Measurements from ENCODE around the gene DTNBP1.
A peak's percentile ranks its signal among the peaks of the same experiment; 100 is the strongest.

DTNBP1 gene

DNA sequence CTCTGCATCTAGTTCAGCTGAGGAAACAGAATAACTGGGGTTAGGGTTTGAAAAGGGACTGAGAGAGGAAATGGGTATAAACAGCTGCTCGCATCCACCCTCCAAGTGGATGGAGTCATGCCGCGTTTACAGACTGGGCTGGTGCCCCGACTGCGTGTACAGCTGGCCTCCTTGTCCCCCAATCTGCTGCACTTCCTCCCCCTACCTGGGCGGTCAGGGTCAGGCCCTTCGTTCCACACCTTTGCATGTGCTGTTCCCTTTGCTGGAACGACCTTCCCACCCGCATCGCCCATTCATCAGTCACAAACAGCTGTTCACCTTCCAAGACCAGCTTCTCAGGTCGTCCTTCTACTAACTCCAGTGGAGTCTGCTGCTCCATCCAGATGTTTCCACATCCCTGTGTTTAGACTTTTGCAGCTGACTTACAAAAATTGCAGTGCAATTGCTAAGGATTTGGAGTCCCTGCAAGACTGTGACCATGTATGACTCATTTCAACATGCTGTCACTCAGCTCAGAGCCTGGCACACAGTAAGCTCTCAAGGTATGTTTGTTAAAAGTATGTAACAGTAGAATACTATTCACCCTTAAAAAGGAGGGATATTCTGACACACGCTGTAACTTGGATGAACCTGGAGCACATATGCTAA lies 129.3 kb downstream of the DTNBP1 start:
- DNase-seq (ENCODE audit: low read depth): no peak

DNA sequence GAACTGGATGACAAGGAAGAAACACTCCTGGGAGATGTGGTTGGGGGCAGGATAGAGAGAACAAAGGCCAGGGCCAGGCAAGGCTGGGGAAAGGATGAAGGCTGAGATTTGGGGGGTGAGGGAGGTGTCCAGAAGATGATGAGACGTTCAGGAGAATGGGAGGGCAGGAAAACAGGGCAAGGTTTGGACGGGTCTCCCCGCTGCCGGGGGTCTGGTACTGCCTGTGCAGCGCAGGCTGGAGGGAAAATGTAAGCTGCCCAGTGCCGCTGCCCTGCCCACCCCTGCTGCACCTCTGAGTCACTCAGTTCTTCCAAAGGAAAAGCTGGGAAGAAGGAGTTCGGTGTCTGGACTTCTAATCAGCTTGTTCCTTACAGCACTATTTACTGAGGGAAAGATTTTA lies 130.9 kb downstream of the DTNBP1 start:
- no peak for DNase-seq (ENCODE audit: low read depth)

DNA sequence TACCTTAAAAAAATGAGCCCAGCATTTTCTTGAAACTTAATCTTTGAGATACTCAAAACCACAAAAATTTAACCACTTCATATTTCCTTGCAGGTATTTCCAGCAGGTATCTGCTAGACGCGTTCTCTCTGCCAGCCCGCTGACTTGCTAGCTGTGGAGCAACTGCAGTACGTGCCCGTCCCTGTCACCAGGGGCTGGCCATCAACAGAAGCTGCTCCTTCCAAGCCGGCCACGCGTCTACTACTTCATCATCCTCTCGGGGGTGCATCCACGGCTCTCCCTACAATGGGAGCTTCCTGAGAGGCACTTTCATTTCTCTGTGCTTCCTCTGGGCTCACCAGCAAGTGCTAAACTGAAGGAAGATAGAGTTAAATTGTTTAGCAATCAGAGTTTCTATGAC lies 132.4 kb downstream of the DTNBP1 start:
- no peak for DNase-seq (ENCODE audit: low read depth)

DNA sequence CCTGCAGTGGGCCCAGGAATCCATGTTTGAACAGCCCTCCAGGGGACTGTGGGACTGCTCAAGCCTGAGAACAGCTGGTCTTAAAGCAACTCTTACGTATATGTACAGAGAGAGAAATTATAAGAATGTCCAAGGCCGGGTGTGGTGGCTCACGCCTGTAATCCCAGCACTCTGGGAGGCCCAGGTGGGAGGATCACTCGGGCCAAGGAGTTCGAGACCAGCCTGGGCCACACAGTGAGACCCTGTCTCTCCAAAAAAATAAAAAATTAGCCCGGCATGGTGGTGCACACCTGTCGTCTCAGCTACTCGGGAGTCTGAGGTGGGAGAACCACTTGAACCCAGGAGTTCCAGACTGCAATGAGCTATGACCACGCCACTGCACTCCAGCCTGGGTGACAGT lies 134.0 kb downstream of the DTNBP1 start:
- DNase-seq (ENCODE audit: low read depth): no peak

DNA sequence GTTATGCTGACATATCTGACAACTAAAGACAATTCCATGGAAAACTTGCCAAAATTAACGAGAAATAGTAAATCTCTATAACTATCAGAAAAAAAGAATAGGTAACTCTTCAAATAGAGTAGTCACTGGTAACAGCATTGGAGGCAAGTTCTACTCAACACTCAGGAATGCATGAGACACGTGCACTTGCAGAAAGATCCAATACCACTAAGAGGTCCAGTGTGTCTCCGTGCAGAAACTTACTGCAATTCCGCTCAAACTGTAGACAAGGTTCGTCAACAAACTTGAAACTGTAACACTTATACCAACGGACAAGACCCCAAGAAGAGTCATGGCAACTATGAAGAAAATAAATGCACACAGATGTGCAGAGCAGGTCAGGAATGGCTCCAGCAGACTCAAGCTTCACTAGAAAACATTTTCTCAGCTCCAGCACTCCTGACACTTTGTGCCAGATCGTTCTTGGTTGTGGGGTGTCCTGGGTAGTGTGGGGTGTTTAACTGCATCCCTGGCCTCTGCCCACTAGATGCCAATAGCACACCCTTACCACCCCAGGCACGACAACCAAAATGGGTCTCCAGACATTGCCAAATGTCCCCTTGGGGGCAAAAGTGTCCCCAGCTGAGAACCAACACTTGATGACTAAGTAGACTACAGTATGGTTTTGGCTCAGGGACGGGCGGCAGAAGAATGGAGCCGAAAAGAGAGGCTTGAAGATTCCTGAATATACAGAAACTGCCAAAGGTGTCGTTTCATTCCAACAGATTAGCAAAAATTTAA lies 134.8 kb downstream of the DTNBP1 start:
- DNase-seq (ENCODE audit: low read depth): peak; percentile 20

DNA sequence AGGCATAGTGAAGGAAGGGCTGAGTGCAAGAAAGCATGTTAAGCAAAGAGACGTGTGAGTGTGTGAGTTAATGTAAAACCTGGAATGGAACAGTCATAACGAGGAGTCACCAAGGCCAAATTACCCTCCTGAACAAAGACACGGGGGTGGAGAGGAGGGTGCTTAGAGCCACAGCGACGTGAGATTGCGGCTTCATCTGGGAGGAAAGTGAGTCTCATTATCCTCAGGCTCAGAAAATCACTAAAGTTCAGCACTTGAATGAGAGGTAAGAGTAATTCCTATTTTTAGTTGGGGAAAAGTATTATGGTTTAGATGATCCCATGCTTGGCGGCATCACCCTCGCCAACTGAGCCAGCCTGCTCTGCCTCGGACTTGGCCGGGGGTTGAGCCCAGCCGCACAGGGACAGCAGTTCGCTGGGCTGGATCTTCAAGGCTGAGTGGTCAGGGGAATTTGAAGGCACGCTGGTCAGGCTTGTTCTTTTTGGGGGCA lies 136.6 kb downstream of the DTNBP1 start:
- no peak for DNase-seq (ENCODE audit: low read depth)

DNA sequence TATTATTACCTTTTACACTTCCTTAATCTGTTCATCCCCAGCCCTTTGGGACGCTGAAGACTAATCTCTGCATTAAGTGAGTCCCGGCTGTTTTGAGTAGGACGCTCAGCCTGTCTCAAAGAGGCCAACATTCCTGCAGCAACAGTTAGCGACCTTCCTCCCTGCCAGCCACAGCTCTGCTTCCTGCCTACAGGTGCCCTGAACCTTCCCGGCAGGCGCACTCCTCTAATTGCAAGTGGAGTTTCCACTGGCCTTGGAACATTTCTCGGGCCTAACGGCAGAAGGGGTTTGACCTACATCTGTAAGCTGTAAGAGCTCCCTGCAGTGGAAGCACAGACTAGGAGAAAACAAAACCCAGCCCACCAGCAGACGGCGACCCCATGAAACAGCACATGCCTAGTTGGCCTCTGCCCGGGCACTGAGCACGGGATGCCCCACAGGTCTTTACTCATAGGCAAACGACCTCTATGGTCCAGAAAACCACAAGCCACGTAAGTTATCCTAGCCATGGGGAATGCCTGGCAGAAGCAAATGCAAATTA lies 137.9 kb downstream of the DTNBP1 start:
- no peak for DNase-seq (ENCODE audit: low read depth)

DNA sequence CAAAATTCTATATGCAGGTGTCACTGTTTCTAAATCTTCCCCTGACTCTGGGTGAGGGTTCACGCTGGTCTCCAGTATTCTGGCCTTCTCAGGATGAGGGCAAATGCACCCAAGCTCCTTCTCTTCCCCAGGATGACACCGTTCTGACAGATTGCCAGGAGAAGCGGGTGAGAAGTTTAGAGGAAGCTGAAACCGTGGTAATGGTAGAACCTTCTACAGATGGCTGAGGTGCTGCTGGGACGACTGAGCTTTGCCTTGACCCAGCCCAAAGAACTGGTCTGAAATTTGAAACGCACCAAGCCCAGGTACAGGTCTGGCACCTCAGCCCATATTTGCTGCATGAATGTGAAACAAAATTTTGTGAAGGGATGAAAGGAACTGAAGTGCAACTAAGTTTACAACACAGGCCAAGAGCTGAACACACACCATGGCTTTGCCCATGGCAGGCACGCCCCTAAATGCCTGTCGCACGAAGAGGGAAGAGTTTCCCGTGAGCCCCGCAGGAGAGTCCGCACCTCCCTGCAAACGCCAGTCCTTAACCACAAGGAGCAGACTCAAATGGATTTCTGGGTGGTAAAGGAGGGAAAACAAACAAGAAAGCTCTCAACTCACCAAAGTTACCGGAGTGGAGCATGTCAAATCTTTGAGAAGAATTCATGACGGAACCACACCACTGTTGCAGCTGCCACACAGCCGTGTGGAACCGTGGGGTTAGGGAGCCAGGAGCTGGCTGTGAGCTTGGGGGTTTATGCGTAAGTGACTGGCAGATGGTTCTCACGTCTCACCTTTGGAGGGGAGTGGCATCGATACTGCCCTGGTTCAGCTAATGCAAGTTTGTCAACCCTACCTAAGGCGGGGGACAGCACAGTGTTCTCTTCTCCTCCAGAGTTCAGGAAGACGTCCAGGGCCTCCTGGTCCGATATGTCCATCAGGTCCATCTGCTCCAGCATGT lies 138.9 kb downstream of the DTNBP1 start:
- no peak for DNase-seq (ENCODE audit: low read depth)

DNA sequence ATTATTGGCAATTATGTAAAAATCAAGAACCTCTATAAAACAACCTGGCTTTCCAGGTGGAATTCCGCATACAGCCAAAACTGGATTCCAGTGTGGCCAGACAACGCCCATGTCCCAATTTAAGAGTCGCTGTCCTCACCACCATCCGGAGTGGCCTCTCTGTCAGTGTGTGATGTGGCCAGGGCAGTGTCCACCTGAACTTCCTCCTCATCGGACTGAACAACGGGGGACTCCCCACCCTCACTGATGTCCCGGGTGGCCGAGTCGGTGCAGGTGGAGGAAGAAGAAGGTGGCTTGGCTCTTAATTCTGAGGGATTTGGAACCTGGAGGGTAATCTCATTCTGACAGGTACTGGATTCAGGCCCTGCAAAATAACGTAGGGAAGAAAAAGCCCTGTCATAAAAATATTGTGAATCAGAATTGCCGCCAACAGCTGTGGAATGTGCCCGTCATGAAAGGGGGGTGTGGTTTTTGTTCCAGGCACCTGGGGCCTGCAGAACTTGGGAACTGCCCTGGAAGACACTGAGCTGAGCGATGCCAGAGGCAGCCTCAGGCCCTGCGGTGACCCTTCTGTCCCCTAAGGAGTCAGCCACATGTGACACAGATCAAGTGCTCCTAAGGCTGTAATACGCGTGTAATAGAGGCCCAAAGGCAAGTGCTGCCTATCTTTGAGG lies 139.8 kb downstream of the DTNBP1 start:
- DNase-seq (ENCODE audit: low read depth): no peak

DNA sequence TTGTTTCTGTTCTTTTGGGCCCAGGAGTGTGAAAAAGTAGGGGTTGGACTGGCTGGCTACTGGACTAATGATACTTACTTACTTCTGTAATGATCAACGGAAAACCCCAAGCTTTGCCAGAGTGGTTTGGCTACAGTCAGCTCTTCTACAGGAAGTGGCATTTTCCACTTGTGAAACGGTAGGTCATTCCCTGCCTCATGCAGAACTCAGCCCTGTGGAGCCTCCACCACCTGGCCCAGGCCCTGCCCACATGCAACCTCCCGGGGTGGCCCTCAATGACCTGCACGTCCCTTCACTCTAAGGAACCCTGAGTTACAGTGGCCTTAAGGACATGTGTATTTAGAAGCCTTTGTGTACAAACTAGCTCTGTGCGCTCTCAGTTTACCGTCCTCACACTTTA lies 140.4 kb downstream of the DTNBP1 start:
- DNase-seq (ENCODE audit: low read depth): no peak

DNA sequence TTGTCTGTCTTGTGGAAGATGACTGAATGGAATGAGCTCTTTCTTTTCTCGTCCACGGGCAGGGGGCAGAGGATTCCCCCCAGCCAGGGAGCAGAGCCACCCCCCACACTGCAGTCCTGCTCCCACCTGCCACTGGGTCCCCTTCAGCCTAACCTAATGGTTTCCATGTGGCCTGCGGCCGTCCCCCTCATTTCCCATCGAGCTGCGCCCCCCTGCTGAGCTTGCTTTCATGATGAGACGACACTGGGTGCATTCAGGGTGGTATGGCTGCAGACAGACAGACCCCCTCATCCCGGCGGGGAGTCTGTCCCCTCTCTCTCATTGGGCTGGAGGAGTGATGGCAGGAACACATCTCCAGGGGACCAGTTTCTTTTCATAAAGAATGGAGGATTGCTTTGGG lies 140.8 kb downstream of the DTNBP1 start:
- no peak for DNase-seq (ENCODE audit: low read depth)

DNA sequence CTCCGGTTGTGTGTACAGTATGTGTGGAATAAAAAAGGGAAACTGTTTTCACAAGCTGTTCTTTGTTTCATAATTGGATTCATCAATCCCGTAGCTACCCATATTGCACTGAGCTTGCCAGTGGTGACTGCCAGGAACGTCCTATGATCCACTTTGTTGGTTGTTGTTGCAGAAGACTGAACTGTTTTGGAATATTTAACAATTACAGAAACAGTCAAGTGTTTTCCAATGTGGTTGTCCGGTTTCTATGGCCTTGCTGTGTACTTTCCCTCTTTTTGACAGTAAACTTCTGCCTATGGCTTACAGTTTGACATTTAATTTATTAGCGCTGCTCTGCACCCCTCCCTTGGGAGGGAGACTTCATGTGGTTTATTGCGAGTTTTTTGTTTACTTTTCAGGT lies 141.2 kb downstream of the DTNBP1 start:
- no peak for DNase-seq (ENCODE audit: low read depth)

DNA sequence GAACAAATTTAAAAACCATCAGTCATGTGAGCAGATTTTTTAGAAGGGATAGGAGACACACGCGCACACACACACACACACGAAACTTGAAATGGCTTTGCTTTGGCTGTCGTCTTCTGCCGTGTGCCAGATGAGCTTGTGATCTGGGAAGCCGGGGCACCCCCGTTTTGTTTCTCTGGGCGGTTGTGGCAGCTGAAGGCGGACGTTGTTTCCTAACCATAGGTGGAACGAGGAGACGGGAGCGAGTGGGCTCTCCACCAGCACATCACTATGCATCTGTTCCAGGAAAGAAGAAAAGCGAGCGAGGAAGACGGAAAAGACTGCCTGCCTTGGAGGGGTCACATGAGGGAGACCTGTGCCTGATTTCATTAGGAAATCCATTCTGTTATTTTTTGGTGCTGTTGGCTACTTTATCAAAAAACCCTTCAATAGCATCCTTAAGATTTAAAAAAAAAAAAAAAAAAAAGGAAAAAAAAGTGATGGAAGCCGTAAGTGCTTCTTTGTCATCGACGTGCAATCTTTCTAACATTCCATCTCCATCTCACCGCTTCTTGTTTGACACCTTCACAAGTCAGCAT lies 142.1 kb downstream of the DTNBP1 start:
- no peak for DNase-seq (ENCODE audit: low read depth)

DNA sequence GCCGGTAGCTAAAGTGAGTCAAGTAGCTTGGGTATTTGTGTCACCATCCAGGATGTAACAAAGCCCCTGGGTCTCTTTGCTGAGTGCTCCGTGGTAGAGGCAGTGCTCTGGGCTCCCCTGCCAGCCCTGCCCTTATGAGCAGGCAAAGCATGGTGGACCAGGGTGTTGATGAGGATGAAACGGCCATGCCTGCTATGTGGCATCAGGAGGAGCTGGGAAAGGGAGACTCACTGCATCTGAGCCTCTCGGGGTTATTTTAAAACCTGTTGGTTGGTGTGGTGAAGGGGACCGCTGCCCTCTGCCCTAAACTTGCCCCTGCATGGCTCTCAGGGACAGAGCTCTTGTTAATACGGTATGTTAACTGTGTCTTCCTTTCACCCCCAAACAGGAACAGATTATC lies 143.1 kb downstream of the DTNBP1 start:
- no peak for DNase-seq (ENCODE audit: low read depth)

DNA sequence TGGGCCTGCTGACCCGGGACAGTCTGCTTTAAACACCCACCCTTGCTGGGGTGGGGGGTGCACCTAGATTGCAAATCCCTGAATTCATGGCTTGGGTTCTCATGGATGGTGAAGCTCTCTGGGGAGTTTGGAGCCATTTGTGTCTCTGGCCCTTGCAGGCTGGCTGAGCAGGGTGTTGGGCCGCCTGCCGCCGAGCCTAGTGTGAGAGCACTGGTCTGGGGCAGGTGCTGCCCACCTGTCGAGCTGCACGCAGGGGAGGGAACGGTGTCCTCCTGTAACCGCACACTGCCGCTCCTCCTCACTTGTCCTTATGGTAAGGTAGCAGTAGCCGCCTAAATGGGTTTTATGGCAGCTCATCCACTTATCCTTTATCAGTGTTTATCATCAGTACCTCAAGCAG lies 143.9 kb downstream of the DTNBP1 start:
- DNase-seq (ENCODE audit: low read depth): no peak

DNA sequence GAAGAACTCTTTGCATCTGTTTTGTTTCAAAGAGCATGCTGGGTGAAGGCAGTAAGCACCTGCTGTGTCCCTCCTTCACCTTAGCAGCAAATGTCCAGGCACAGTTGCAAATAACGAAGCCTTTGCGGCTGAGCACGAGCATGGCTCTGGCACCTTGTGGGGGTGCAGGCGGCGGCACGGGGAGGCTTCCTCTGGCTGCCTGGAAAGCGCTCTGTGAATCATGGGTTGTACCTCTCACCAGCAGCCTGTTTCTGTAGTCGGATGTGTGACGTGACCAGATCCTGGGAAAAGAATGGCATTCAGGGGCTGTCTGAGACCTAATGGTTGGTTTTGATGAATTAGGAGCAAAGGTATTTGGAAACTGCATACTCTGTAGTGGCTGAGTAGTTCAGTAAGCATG lies 144.8 kb downstream of the DTNBP1 start:
- peak; percentile 21 for DNase-seq (ENCODE audit: low read depth)

DNA sequence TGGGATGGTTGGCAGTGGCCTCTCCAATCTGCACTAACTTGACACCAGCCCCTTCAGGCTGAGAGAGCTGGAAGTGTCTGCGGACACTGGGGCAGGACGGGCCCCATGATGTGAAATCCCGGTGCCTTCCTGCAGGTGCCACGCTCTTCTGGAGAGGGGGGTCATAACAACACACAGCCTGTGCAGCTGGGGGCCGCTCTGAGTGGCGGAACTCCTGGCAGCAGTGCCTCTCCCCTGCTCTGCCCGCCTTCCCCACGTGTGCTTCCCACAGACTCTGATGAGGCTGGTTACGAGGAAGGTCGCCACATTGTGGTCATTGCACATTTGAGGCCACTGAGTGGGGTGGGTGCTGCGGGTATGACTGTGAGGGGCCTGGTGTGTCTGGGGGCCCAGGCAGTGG lies 145.2 kb downstream of the DTNBP1 start:
- DNase-seq (ENCODE audit: low read depth): no peak

DNA sequence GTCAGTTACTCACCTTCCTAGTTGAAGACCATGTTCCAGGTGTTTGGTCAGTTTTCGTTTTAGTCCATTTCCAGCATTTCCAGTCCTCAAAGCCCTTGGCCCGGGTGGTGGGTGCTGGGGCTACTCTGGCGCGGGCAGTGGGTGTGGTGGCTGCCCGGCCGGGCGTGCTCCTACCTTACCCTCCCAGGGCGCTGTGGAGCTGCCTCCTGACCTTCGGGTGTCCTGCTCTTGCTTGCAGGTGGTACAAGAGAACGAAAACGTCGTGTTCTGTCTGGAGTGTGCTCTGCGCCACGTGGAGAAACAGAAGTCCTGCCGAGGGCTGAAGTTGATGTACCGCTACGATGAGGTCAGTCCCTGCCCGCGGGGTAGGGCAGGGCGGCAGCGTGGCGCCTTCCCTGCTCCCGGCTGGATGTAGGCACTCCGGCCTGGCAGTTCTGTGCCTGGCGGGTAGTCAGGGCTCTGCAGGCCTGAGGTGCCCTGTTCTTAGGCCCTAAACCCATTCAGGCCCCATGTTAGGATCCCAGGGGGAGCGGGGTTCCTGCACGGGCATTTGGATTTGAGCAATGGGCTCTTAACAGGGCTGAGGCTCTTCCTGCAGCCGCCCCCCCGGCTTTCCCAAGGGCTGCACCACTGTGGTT lies 145.8 kb downstream of the DTNBP1 start:
- no peak for DNase-seq (ENCODE audit: low read depth)

DNA sequence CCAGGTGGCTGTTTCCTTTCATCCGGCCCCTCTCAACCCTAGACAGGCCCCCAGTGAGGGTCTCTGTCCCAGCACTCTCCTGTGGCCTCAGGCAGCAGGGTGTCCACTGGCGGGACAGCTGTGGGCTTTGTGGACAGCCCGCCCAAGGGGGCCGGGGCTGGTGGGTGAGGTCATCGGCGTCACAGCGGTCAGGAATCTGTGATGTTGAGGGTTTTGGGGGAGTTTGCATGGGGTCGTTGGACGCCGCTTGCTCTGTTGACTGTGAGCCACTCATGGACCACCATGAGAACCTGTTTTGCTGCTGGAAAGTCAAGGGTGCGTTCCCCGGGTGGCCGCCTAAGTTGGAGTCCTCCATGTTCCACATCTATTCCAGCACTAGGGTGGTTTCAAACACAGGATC lies 146.4 kb downstream of the DTNBP1 start:
- no peak for DNase-seq (ENCODE audit: low read depth)

DNA sequence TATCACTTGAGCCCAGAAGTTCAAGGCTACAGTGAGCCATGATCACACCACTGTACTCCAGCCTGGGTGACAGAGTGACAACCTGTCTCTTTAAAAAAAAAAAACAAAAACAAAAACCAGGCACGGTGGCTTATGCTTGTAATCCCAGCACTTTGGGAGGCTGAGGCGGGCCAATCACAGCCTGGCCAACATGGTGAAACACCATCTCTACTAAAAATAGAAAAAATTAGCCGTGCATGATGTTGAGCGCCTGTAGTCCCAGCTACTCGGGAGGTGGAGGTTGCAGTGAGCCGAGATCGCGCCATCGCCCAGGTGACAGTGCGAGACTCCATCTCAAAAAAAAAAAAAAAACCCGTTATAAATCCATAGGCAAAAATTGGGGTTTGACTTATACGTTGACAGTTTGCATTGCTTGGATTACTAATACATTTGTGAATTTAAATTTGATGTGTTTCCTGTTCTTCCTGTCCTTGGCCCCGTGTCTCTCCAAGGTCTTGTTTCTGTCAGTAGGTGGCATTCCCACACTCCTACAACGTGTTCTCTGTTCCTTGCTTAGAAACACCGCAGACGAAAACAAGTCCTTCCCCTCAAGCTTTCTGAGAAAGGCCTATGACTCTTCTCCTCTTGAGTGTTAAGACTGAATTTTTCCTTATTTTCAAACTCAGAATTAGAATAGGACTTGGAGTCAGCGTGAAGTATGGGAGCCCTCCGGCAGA lies 147.0 kb downstream of the DTNBP1 start:
- DNase-seq (ENCODE audit: low read depth): no peak

Data from amniotic epithelial cell (primary cell).